ENCODE measurements around the gene VRK3.

GRCh38 chr19:49938662-49939061, 86.5 kb downstream of the VRK3 start:
- no peak for TF ChIP-seq POLR2AphosphoS5 (IDR thresholded peaks at IDR 0.05; ENCODE audit: borderline replicate concordance, low read depth, low read length)
- TF ChIP-seq EZH2 (IDR thresholded peaks at IDR 0.05): no peak
